GM21576 (cell line): ENCODE measurements around the gene CD164.
A peak's percentile ranks its signal among the peaks of the same experiment; 100 is the strongest.
"Not testable (repeated sequence)": the region's sequence is repeated elsewhere in the genome, so short reads cannot be mapped to it uniquely, and the experiment has no call there.

Experiments used
- ATAC-seq: cut with Tn5 transposase; IDR thresholded peaks from one replicate; pipeline ENCODE4 v1.9.1; 2021; ENCODE audit warnings: mild to moderate bottlenecking, moderate library complexity; ENCODE audit not compliant: unreplicated experiment

The CD164 gene

DNA sequence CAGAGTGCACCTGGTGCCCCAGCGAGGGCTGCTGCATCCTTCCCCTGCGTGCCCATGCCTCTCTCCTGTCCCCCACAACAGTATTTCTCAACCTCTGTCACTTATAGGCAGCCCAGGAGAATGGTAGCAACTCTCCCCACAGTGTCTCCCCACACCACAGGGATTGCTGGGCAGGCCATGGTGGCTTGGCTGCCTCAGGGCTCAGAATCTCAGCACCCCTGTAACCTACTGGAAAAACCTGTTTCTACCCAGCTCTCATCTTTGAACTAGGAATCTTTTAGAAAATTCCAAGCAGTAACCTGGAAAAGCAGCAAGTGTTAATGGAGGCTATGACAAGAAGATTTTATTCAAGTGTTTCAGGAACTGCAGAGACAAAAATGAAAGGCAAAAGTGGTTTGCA, 38.0 kb downstream of the CD164 start:
- no peak for ATAC-seq

DNA sequence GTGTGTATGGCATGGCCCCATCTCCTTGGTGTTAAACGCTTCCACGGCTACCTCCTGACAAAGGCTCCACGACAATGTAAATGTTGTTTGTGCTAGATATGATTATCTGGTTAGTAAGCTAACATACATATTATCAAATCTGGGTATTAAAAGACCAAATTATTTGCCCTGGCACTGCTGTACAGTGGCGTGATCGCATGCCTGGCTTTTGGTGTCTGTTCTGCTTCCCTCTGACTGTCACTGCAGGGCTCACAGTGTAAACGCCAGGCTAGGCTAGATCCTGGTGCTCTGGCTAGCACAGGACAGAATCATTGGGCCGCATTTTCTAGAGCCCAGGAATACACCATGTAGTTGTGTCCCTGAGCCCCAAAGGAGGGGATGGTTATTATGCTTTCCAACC, 38.7 kb downstream of the CD164 start:
- ATAC-seq, result no peak

DNA sequence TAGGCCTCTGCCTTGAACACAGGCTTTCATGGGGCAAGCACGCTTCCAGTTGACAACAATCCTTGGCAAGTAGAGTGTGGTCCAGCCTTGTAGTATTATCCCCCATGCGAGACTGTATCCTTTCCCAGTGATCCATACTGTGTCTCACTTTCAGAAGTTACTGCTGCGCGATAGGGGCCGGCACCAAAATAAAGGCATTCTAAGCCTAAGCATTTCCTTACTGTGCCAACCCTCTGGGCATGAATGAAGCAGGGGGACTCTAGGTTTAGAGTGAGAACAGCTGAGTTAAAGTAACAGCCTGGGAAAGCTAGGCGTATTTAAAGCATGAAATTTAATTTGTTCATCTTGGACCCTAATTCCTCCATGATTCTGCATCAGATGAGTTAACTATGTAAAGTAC, 39.4 kb downstream of the CD164 start:
- ATAC-seq, result no peak

DNA sequence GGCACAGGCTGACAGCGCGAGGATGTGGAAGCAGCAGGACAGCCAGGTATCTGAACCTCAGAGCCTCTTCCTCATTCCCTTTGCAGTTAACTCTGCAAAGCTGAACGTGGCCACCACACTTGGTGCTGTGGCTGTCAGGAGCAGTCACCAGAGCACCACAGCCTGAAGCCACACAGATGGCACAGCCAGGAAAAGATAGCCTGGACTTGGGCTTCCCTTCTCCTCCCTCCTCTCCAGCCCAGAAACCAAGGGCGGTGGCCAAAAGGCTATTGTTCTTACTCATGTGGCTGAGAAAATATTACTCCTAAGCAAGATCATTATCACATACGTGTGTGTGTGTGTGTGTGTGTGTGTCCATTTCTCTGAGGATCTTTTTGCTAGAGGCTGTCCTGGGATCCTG, 39.8 kb downstream of the CD164 start:
- ATAC-seq, result no peak

DNA sequence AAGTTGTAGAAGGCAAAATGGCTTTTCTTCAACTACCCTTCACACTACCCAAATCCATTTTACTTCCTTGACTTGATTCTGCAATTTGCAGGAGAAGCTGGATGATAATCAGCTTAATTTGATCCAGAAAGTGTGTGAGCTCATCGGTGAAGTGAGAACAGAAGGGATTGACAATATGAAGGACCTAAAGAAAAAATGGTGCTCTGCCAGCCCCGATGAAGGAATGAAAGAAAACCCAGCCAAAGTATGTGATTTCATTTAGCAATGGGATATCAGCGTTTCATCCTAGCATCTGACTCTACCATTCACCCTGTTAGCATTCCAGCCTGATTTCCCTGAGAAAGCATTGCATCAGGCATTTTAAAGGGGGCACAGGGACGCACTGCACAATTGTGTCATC, 41.5 kb downstream of the CD164 start:
- ATAC-seq, result no peak

DNA sequence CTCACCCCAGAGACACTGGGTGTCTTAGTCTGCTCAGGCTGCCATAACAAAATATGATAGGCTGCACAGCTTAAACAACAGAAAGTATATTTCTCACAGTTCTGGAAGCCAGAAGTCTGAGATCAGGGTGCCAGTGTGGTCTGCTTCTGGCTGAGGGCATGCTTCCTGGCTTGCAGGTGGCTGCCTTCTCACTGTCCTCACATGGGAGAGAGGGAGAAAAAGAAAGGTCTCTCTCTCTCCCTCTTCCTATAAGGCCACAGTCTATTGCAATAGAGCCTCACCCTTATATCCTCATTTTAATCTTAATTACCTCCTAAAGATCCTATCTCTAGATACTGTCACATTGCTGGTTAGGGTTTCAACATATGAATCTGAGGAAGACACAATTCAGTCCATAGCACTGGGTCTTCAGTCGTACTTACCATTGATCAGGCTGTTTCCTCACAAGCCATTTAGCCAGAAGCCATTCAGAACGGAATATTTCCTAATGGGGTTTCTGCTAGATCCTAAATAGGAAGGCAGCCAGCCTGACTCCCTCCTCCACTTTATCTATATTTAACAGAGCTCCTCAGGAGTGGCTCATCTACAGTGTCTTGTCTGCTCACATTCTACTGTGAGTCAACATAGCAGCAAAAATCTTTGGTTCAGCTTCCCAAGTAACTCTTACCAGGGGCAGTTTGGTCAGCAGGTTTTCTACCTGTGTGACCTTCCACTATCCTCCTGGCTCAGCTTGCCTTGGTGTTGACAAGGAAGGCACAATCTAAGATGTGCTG, 42.2 kb downstream of the CD164 start:
- ATAC-seq, result no peak

DNA sequence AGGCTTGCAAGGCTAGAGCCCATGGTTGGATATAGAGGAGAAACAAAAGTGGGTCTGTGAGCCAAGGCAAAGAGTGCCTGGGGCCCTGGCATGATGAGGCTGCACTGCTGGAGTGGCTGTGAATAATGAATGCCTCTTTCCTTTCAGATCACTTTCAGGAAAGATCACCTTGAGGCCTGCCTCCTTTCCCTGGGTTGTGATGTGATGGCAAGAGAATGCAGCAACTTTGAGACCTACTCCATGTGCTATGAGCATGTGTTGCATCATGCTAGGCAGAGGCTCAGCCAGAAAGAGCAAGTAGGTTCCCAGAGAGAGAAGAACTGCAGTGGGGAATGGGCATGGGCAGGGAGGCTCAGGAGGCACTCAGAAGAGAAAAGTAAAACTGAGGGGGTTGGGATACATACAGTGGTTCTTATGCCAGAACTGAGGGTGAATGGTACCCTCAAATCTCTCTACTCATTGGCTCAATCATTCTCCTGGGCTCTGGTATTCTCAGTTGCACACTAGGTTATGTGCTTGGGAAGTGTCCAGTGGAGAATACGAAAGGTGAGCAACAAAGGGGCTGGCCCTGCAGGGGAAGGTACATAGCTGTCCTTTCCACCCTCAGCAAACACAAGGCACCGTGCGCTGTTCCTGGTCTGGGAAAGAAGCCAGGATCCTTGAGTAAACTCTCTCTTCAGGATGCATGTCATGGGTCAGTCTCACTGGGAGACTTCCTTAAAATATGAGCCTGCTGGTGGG, 45.9 kb downstream of the CD164 start:
- no peak for ATAC-seq

DNA sequence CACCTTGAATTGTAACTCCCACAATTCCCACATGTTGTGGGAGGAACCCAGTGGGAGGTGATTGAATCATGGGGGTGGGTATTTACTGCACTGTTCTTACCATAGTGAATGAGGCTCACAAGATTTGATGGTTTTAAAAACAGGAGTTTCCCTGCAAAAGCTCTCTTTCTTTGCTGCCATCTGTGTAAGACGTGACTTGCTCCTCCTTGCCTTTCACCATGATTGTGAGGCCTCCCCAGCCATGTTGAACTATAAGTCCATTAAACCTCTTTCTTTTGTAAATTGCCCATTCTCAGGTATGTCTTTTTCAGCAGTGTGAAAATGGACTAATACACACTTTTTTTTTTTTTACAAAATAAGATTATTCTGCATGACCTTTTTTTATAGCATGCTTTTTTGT, 48.4 kb downstream of the CD164 start:
- not testable (repeated sequence) for ATAC-seq

DNA sequence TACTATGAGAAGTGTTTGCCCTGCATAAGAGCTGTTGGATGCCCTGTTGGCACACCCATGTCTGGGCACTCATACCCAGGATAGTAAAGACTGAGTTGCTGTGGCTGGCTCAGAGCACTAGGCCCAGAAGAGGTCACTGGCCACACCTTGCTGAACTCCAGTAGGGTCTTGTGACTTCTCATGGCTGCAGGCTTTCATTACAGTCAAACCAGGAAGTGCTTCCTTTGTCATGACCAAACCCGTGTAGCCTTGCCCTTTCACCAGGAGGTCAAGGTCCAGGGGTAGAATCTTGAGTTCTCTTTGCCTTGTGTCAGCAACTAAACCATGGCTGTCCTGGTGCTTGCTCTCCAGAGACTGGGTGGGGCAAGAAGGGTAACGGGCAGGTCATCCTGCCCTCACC, 49.5 kb downstream of the CD164 start:
- ATAC-seq, result no peak

DNA sequence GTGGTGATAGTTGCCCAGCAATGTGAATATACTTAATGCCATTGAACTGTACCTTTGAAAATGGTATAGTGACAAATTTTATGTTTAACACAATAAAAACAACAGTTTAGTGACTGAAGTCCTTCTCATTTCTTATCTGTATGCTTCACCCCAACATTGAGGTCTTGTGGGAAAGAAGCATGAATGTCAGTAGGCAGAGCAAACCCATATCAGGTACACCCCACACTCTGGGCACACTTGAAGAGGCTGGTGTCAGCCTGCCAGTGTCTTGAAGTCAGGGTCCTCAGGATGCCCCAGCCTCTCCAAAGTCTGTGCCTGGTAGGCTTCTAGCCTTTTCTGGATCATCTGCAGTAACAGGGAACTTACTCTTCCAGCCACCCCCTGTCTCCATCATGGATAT, 51.2 kb downstream of the CD164 start:
- ATAC-seq, result no peak

DNA sequence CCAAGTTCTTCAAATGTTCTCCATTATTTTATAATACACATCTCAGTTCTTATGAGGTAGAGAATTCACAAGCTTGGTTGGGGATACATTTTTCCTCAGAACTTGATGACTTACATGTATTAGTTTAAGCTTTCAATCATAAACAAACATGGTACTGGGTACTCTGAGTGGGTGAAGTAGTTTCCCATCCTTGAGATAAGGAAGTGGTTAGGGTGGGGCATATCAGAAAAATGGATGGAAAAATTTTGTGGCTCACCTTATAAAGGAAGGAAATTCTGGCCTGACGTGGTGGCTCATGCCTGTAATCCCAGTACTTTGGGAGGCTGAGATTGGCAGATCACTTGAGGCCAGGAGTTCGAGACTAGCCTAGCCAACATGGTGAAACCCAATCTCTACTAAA, 52.0 kb downstream of the CD164 start:
- no peak for ATAC-seq

DNA sequence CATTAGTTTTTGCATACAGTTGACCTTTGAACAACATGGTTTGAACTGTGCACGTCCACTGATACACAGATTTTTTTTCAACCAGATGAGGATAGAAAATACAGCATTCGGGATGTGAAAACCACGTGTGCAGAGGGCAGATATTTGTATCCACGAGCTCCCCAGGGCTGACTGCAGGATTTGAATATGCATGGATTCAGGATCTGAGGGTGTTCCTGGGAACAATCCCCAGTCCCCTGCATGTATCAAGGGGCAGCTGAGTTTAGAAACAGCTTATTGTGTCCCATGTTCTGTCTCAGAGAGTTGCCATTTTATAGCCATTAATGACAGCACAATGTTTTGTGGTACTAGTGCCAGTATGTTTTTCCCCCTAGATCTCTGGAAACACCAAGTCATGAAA, 53.6 kb downstream of the CD164 start:
- ATAC-seq, result no peak

DNA sequence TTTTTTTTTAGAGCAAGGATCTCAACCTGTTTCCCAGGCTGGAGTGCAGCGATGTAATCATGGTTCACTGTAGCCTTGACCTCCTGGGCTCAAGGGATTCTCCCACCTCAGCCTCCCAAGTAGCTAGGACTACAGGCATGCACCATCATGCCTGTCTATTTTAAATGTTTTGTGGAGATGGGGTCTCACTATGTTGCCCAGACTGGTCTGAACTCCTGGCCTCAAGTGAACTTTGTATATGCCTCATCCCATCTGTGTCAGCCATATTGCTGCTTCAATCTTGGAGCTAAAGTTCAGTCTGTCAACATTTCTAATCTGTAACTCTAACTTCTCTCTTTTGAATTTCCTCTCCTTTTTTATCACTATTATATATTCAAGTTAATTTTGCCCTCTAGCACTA, 54.3 kb downstream of the CD164 start:
- no peak for ATAC-seq

DNA sequence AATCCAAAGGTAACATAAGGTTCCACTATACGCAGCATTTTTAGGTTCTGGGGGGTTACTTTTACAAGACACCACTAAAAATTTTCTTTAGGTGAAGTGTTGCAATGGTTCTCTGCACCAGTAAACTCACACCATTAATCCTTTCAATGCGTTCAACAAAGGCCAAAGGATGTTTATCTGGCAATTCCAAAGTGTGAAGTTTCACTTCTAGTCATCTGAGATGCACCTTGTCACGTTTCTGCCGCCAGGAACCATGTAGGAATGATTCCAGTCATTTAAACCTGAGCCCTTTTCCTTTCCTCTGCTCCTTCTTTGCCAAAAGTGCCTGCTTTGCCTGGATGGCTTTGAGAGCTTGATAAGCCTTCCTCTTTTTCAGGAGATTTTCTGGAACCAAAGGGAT, 54.8 kb downstream of the CD164 start:
- no peak for ATAC-seq

DNA sequence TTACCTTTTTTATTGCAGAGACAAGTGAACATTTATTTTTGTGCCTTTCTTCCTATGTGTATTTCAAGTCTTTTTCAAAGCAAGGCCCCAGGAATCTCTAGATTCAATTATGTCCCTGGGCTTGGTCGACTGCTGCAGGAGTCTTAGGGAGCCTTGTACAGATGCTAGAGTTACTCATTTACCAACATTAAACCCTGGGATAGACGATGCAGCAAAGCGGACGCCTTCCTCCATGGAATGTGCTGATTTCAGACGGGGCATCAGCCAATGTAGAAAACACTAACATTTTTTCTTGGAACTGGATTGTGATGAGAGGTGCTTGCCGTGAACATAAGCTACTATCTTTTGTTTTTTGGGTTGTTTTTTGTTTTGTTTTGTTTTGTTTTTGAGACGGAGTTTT, 55.9 kb downstream of the CD164 start:
- ATAC-seq, result no peak

DNA sequence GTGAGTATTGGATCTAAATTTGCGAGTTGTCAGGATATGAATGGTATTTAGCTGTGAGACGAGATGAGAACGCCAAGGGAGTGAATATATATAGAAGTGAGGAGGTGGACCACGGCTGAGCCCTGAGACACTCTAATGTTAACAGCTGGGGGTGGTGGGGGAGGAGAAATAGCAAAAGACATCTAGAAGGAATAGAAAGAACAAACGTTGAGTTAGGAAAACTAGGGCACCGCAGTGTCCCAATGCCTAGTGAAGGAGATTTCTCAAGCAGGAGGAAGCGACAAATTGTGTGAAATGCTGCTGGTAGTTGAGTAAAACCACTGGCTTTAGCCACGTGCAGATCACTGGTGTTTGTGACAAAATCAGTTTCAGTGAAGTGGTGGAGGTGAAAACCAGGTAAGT, 56.9 kb downstream of the CD164 start:
- ATAC-seq, result no peak

DNA sequence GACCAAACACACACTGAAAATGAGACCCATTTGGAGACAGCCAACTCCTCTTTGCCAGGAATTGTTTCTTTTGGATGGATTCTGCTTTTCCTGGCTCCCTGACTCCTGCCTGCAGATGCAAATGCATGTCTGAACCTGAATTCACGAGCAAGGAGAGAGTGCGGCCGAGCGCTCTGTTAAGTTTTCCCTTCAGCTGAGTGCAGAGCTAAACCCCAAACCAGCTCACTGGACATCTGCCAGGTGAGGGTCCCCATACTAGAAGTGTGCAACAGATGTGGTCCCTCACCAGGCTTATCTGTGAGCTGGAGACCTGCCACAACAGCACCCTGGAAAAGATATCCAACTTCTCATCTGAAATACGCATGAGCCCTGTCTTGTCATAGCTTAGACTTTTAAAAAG, 59.0 kb downstream of the CD164 start:
- ATAC-seq, result no peak

DNA sequence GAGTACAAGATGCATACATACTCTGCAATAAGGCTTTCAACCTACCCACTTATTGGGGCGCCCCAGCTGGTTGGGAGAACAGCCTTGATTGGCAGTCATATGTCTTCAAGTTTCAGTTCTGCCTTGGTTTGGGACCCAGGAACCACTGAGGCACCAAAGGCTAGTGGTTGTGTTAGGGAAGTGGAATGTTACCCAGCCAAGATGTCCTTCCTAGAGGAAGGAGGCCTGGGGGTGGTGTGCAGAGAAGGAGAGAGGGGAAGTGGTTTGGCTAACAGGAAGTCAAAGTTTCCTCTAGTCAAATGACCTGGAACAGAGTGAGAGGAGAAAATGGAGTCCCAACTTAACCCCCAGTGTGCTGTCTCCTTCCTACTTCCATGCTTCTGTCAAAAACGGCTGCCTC, 59.4 kb downstream of the CD164 start:
- peak; percentile 49 for ATAC-seq

DNA sequence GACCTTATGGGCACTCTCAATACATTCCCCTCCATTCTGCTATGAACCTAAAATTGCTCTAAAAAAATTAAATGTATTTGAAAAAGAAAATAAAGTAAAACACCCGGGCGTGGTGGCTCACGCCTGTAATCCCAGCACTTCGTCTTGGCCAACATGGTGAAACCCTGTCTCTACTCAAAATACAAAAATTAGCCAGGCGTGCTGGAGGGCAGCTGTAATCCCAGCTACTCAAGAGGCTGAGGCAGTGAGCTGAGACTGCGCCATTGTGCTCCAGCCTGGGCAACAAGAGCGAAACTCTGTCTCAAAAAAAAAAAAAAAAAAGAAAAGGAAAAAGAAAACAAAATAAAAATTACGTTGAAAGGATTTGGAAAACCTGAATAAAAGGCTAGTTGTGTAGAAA, 60.5 kb downstream of the CD164 start:
- no peak for ATAC-seq

DNA sequence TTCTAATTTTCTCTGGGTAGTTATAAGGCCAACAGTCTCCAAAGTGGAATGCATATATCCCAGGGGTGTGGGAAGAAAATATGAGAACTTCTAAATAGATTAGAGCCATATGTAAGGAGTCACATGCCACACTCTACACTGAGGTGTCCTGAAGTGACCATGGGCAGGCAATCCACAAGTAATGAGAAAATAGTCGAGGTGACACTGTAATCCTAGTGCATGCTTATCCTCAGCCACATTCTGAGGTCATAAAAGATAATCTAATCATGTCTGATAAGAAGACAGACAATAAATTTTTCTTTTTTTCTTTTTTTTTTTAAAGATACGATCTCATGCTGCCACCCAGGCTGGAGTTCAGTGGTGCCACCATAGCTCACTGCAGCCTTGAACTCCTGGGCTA, 62.2 kb downstream of the CD164 start:
- no peak for ATAC-seq

DNA sequence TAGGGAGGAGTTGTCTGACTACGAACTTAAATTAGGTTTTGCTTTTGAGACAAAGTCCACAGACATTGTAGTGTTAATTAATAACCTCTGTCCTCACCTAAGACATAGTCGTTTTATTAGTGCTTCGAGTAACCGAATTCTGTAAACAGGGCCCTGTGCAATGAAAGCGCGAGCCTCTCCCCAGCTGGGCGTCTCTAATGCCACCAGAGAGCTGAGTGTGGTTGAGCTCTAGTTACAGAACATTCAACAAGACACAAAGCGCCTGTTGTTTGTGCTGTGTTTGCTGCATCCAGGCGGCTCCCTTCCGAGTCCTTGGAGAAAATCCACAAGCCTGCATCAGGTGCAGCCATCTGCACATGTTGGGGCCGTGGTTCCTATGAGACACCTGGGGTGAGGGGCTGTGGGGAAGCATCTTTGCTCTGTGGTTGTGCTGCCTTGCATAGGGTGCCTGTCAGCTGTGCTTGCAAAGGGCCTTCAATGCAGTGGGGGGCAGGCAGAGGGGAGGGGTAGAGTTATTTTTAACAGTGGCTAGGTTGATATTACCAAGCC, 63.9 kb downstream of the CD164 start:
- no peak for ATAC-seq

DNA sequence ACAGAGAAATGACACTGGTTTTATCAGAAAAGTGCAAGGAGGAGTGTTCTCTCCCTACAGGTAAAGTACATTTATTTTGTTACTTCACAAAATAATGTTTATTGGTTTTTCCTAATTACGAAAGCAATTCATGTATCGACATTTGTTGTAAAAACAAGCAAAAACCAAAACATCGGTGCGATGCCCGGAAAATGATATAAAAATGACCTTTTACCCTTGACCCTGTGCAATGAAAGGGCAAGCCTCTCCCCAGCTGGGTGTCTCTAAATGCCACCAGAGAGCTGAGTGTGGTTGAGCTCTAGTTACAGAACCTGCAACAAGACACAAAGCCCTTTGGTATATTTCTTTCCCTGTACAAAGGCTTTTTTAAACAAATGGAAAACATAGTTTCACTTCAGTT, 65.4 kb downstream of the CD164 start:
- no peak for ATAC-seq
